WERI-Rb-1 (cell line): ENCODE results near the gene CCDC93.

Experiments used
- DNase-seq: peaks from one replicate; pipeline ENCODE4 v3.0.0-alpha.2; 2020
- H3K27ac ChIP-seq: fragments of 250-450 bp; sonication (Bioruptor Pico); 2 replicates; pipeline ENCODE4 v1.5.1; 2020; ENCODE audit warnings: mild to moderate bottlenecking, moderate library complexity
- H3K27me3 ChIP-seq: fragments of 250-450 bp; sonication (Bioruptor Pico); 2 replicates; pipeline ENCODE4 v1.5.1; 2021; ENCODE audit warnings: mild to moderate bottlenecking, low read depth, moderate library complexity; ENCODE audit not compliant: insufficient read depth, severe bottlenecking
- H3K36me3 ChIP-seq: fragments of 250-450 bp; sonication (Bioruptor Pico); 2 replicates; pipeline ENCODE4 v1.5.1; 2020; ENCODE audit warnings: mild to moderate bottlenecking, moderate library complexity
- H3K4me3 ChIP-seq: 2 replicates; pipeline ENCODE4 v1.5.1; 2011; ENCODE audit warnings: low read depth, mild to moderate bottlenecking, control low read depth, low read length
- H3K9me3 ChIP-seq: fragments of 250-450 bp; sonication (Bioruptor Pico); 2 replicates; pipeline ENCODE4 v1.5.1; 2021; ENCODE audit warnings: mild to moderate bottlenecking, moderate library complexity; ENCODE audit not compliant: severe bottlenecking
- CTCF ChIP-seq: IDR thresholded peaks from 2 replicates; pipeline ENCODE4 v1.5.1; 2011; ENCODE audit warnings: low read depth, mild to moderate bottlenecking, control low read depth, inconsistent platforms, low read length

CCDC93 gene

DNA sequence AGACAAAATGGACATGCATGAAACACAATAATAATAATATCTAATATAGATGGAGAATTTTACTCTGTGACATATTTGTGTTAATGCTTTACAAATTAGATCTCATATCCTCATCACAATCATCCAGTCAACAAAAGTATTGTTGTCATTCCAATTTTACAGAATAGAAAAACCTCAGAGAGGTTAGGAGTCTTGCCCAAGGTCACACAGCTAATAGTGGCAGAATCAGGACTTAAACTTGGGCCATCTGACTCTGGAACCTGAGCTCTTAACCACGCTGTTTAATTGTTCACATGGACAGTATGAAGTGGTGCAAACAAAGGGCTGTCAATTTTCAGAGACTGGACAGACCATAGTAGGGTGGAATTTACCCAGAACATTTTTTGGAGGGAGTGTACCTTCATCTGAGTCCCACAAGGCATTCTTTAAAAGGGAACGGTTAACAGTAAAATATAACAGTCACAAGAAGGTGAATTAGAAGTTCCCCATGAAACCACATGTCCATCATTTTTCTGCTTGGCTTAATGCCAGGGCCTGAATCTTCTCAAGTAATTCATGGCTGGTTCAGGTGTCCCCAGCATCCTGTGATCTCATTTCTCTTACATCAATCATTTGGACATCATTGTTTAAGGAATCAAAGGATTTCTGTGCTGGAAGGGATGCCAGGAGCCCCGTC is 35.4 kb upstream of the CCDC93 start:
- DNase-seq: no peak

DNA sequence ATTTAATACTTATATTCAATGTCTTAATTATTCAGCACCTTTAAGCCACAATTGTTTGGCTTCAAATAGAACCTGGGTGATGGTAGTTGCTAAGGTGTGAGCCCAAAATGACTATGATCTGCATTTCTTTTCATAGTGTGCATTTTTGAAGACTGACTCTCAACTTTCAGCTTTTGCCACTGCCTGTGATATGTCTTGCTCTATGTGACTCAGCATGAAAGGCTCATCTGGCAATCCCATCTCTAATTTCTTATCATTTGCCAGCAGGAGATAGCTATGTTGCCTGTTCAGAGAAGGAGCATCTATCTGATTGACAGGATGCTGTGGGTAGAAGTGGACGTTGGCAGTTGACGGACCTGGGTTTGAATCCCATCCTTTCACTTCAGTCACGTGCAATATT is 34.5 kb upstream of the CCDC93 start:
- no peak overlapping the region for H3K27ac ChIP-seq
- peaks cover 83% of the 10 kb centered on the region for H3K27me3 ChIP-seq
- TF ChIP-seq CTCF: no peak
- no peaks in the 10 kb centered on the region for H3K9me3 ChIP-seq
- no peak for DNase-seq
- no peak overlapping the region for H3K4me3 ChIP-seq
- H3K36me3 ChIP-seq: no peaks in the 10 kb centered on the region

More for the DNA sequence above, 35.4 kb upstream of the CCDC93 start:
- no peak for TF ChIP-seq CTCF
- Histone ChIP-seq H3K9me3 (no peaks in the 10 kb centered on the region), H3K36me3 (no peaks in the 10 kb centered on the region), H3K27me3 (peaks cover 84% of the 10 kb centered on the region), H3K27ac (no peak overlapping the region), H3K4me3 (no peak overlapping the region)

DNA sequence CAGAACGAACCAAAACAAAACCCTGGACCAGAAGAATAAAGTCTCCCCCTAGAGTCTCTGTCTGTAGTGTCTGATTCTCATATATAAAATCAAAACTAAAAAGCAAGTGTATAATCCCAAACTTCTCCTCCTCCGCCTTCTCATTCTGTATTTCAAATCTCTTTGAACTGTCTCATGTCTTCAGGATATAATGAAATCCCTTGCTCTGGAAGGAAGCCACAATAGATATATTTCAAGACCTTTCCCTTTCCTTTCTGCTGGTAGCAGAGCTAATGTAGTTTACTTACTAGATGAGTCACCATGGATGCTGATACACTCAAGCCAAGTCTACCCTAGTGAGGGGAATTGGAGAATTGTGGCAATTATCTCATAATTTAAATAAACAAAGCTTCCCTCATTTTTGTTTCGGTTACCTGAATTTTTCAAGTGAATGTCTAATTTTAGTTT is 33.5 kb upstream of the CCDC93 start:
- Histone ChIP-seq H3K27ac (no peak overlapping the region), H3K4me3 (no peak overlapping the region), H3K36me3 (no peaks in the 10 kb centered on the region), H3K27me3 (peaks cover 77% of the 10 kb centered on the region), H3K9me3 (no peaks in the 10 kb centered on the region)
- DNase-seq: no peak
- no peak for TF ChIP-seq CTCF

- Histone ChIP-seq H3K27ac (no peak overlapping the region), H3K4me3 (no peak overlapping the region), H3K9me3 (no peaks in the 10 kb centered on the region), H3K36me3 (no peaks in the 10 kb centered on the region), H3K27me3 (peaks cover 77% of the 10 kb centered on the region)
- no peak for DNase-seq
- TF ChIP-seq CTCF: peak; percentile 35
These were observed 32.9 kb upstream of the CCDC93 start for GRCh38 chr2:118046634-118047210.

DNA sequence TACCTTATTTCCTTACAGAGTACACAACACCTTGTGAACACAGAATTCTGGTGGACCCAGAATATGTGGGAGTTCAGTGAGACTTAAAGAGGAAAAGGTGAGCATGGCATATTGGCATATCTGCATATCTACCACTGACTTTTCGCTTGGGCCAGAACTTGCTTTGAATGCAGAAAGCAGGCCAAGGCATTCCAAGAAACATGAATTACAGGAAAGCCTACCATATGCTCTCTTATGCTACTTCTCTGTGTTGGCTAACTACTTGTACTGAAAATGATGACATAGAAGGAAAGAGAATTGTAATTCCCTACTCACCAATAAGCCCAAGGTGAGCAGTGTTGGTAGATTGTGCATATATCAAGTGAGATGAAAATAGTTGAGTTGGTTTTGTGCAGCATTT is 31.4 kb upstream of the CCDC93 start:
- no peaks in the 10 kb centered on the region for H3K9me3 ChIP-seq
- no peak overlapping the region for H3K4me3 ChIP-seq
- no peaks in the 10 kb centered on the region for H3K36me3 ChIP-seq
- H3K27me3 ChIP-seq: peaks cover 79% of the 10 kb centered on the region
- no peak for DNase-seq
- no peak overlapping the region for H3K27ac ChIP-seq
- TF ChIP-seq CTCF: no peak
